SK-N-SH (cell line): ENCODE measurements around the gene KLHL18. TPM values are rescaled to one million over a fixed set of nuclear protein-coding genes. Genes with fewer than 3 reads are reported as not detected.
A peak's percentile ranks its signal among the peaks of the same experiment; 100 is the strongest.

Experiments used
- CTCF ChIA-PET: fragments of 300-600, 350-600 bp; formaldehyde crosslinking; extraction: SDS; loops from one replicate; lab custom pipeline; 2021; lab: Yijun Ruan, JAX
- POLR2A ChIA-PET: fragments of 350-600 bp; sonication (Branson Sonifier 250); formaldehyde crosslinking; extraction: SDS; loops from one replicate; lab custom pipeline; 2020; ENCODE audit warnings: antibody characterized with exemption, inconsistent platforms; lab: Yijun Ruan, JAX
- DNase-seq: peaks from one replicate; pipeline ENCODE4 v3.0.0; 2012
- H2AFZ ChIP-seq: fragments of 200-600 bp; sonication (generic); 2 replicates; pipeline ENCODE4 v1.8.1; 2016; ENCODE audit warnings: antibody characterized with exemption, mild to moderate bottlenecking, low read depth
- H3F3A ChIP-seq: fragments of 200-600 bp; sonication (generic); replicated peaks from 2 replicates; pipeline ENCODE3; 2016; ENCODE audit warnings: antibody characterized with exemption, mild to moderate bottlenecking; ENCODE audit not compliant: insufficient read depth
- H3K27ac ChIP-seq, 2 experiments: fragments of 200-500 bp in 1 of 2; fragments of 200-600 bp in 1 of 2; sonication (Bioruptor generic) in 1 of 2; sonication (generic), shearing (Covaris generic) in 1 of 2; 2 replicates each; pipeline versions ENCODE4 v1.5.1 to v1.6.1; 2014 to 2016; ENCODE audit warnings: low read depth in 2 of 2, inconsistent platforms in 1 of 2, low read length in 1 of 2, mild to moderate bottlenecking in 1 of 2, mixed read lengths in 1 of 2
- H3K27me3 ChIP-seq: fragments of 200-600 bp; sonication (generic), shearing (Covaris generic); 2 replicates; pipeline ENCODE4 v1.6.1; 2016; ENCODE audit warnings: mixed run types; ENCODE audit not compliant: insufficient read depth
- H3K36me3 ChIP-seq, 2 experiments: fragments of 200-500 bp in 1 of 2; fragments of 200-600 bp in 1 of 2; sonication (Bioruptor generic) in 1 of 2; sonication (generic) in 1 of 2; replicated peaks in 1 of 2; 2 replicates each; pipeline versions ENCODE3 to v1.5.1; 2014 to 2016; ENCODE audit warnings: low read length in 1 of 2, mild to moderate bottlenecking in 1 of 2; ENCODE audit not compliant: insufficient read depth in 2 of 2, control insufficient read depth in 1 of 2
- H3K4me1 ChIP-seq, 2 experiments: fragments of 200-500 bp in 1 of 2; fragments of 200-600 bp in 1 of 2; sonication (Bioruptor generic) in 1 of 2; sonication (generic), shearing (Covaris generic) in 1 of 2; 2 replicates each; pipeline versions ENCODE4 v1.5.1 to v1.6.1; 2014 to 2016; ENCODE audit warnings: low read depth in 1 of 2, low read length in 1 of 2, mixed run types in 1 of 2; ENCODE audit not compliant: insufficient read depth in 2 of 2, control insufficient read depth in 1 of 2
- H3K4me2 ChIP-seq: fragments of 200-600 bp; sonication (generic), shearing (Covaris generic); 2 replicates; pipeline ENCODE4 v1.6.1; 2017; ENCODE audit warnings: mixed run types
- H3K4me3 ChIP-seq, 2 experiments: fragments of 200-500 bp in 1 of 2; fragments of 200-600 bp in 1 of 2; sonication (Bioruptor generic) in 1 of 2; sonication (generic), shearing (Covaris generic) in 1 of 2; 2 replicates each; pipeline versions ENCODE4 v1.5.1 to v1.8.1; 2014 to 2016; ENCODE audit warnings: low read depth in 2 of 2, inconsistent platforms in 1 of 2, low read length in 1 of 2, mild to moderate bottlenecking in 1 of 2, mixed read lengths in 1 of 2, moderate library complexity in 1 of 2
- H3K79me2 ChIP-seq: fragments of 200-600 bp; sonication (generic); 2 replicates; pipeline ENCODE4 v1.8.1; 2017; ENCODE audit warnings: mild to moderate bottlenecking; ENCODE audit not compliant: insufficient read depth
- H3K9ac ChIP-seq: fragments of 200-600 bp; sonication (generic); 2 replicates; pipeline ENCODE4 v1.6.1; 2017; ENCODE audit warnings: mixed run types
- H3K9me2 ChIP-seq: fragments of 200-600 bp; sonication (generic); 2 replicates; pipeline ENCODE4 v1.6.1; 2017; ENCODE audit warnings: mixed run types
- H3K9me3 ChIP-seq: fragments of 200-600 bp; sonication (generic); 2 replicates; pipeline ENCODE4 v1.6.1; 2017; ENCODE audit warnings: mixed run types, mild to moderate bottlenecking, moderate library complexity
- H4K20me1 ChIP-seq: fragments of 200-600 bp; sonication (generic); 2 replicates; pipeline ENCODE4 v1.6.1; 2017; ENCODE audit warnings: mild to moderate bottlenecking, mixed run types; ENCODE audit not compliant: insufficient read depth
- CHD2 ChIP-seq: fragments of 150-350 bp; IDR thresholded peaks from 2 replicates; pipeline ENCODE4 v1.6.1; 2018; ENCODE audit warnings: low read length; ENCODE audit not compliant: partially characterized antibody
- CTCF ChIP-seq: fragments of 200-600 bp; sonication (generic); IDR thresholded peaks from 2 replicates; pipeline ENCODE4 v1.6.1; 2017; ENCODE audit warnings: antibody characterized with exemption, mild to moderate bottlenecking, moderate library complexity
- EZH2phosphoT487 ChIP-seq: fragments of 200-600 bp; sonication (generic); IDR thresholded peaks from 2 replicates; pipeline ENCODE4 v1.6.1; 2017; ENCODE audit warnings: low read depth, mixed run types, mild to moderate bottlenecking, antibody characterized with exemption, moderate library complexity, borderline replicate concordance
- FOSL2 ChIP-seq: IDR thresholded peaks from 2 replicates; pipeline ENCODE4 v1.4.0; 2012; ENCODE audit warnings: low read depth, mild to moderate bottlenecking, moderate library complexity, borderline replicate concordance
- FOXJ3 ChIP-seq: sonication (generic); formaldehyde crosslinking; IDR thresholded peaks from 2 replicates; pipeline ENCODE4 v1.5.1; 2020; ENCODE audit warnings: mild to moderate bottlenecking, missing genetic modification reagents
- GABPA ChIP-seq: IDR thresholded peaks from 2 replicates; pipeline ENCODE4 v1.4.0; 2012; ENCODE audit warnings: low read depth, mild to moderate bottlenecking
- GATA2 ChIP-seq: sonication (generic); formaldehyde crosslinking; IDR thresholded peaks from 2 replicates; pipeline ENCODE4 v1.5.0; 2020; ENCODE audit warnings: mild to moderate bottlenecking, missing genetic modification reagents
- IRF3 ChIP-seq: fragments of 150-350 bp; IDR thresholded peaks from 2 replicates; pipeline ENCODE4 v1.6.1; 2016; ENCODE audit warnings: mild to moderate bottlenecking, low read depth, low read length
- POLR2AphosphoS5 ChIP-seq: IDR thresholded peaks from 2 replicates; pipeline ENCODE4 v1.6.1; 2012; ENCODE audit warnings: low read depth, low read length
- RAD21 ChIP-seq: IDR thresholded peaks from 2 replicates; pipeline ENCODE4 v1.6.1; 2012; ENCODE audit warnings: mild to moderate bottlenecking, low read length
- RCOR1 ChIP-seq: fragments of 150-350 bp; IDR thresholded peaks from 2 replicates; pipeline ENCODE4 v1.6.1; 2017; ENCODE audit warnings: antibody characterized with exemption, low read length
- RXRA ChIP-seq: IDR thresholded peaks from 2 replicates; pipeline ENCODE4 v1.4.0; 2012; ENCODE audit warnings: low read depth, mild to moderate bottlenecking, borderline replicate concordance
- SMC3 ChIP-seq: IDR thresholded peaks from 2 replicates; pipeline ENCODE4 v1.6.1; 2012; ENCODE audit warnings: low read depth, low read length, improper control_type of control experiment
- TAF1 ChIP-seq: IDR thresholded peaks from 2 replicates; pipeline ENCODE4 v1.6.1; 2012; ENCODE audit warnings: low read depth, mild to moderate bottlenecking, low read length, moderate library complexity, borderline replicate concordance
- USF2 ChIP-seq: fragments of 150-350 bp; IDR thresholded peaks from 2 replicates; pipeline ENCODE4 v1.6.1; 2017; ENCODE audit warnings: antibody characterized with exemption, low read length, low read depth, borderline replicate concordance
- ZBTB33 ChIP-seq: IDR thresholded peaks from 2 replicates; pipeline ENCODE4 v1.4.0; 2012; ENCODE audit warnings: low read depth, borderline replicate concordance
- WGBS: methylation state at CpG from one replicate; pipeline ENCODE4 v1.1.6; 2017; ENCODE audit warnings: low lambda C conversion rate; 5-methylcytosine and 5-hydroxymethylcytosine counted together
- polyA plus RNA-seq, 3 experiments: library from polyadenylated mRNA; depleted of rRNA; stranded (reverse); fragments of >200 nt; gene quantifications; 2 replicates each; pipeline ENCODE4 v1.2.3, GENCODE V29; 2012

KLHL18 gene
- polyA plus RNA-seq, 1 of the 3 experiments (the other 2 are of a cell fraction) = 55.2 TPM

- CTCF ChIA-PET = no interaction called here
- Histone ChIP-seq H2AFZ (no peak overlapping the region), H3K4me3 (no peak overlapping the region), H3K27ac (no peak overlapping the region), H3F3A (no peaks in the 10 kb centered on the region), H3K4me1 (peaks cover 11 to 18% of the 10 kb centered on the region in 2 experiments; a peak in 2 of 4 replicates), H4K20me1 (peaks cover 75% of the 10 kb centered on the region), H3K9me2 (no peaks in the 10 kb centered on the region), H3K9me3 (no peaks in the 10 kb centered on the region), H3K79me2 (peaks cover 98% of the 10 kb centered on the region), H3K27me3 (no peaks in the 10 kb centered on the region), H3K36me3 (peaks cover 0 to 3% of the 10 kb centered on the region in 2 experiments), H3K9ac (no peak overlapping the region), H3K4me2 (no peak overlapping the region)
- 100% methylated on average over 3 of the region's 3 CpGs for WGBS
- DNase-seq = no peak
- POLR2A ChIA-PET = no interaction called here
- TF ChIP-seq RAD21 (no peak), ZBTB33 (no peak), TAF1 (no peak), FOXJ3 (no peak), IRF3 (no peak)
These were observed 110.2 kb downstream of the KLHL18 start for GRCh38 chr3:47392933-47393332.

- Histone ChIP-seq H3F3A (no peaks in the 10 kb centered on the region), H3K27ac (no peak overlapping the region), H3K9me3 (no peaks in the 10 kb centered on the region), H3K9ac (no peak overlapping the region), H3K4me2 (0 out of 2 replicates have a peak overlapping the region, but pooled peaks have one; percentile 34), H3K27me3 (no peaks in the 10 kb centered on the region), H3K4me3 (no peak overlapping the region), H3K79me2 (peaks cover 95% of the 10 kb centered on the region), H4K20me1 (peaks cover 71% of the 10 kb centered on the region), H3K4me1 (peaks cover 11 to 18% of the 10 kb centered on the region in 2 experiments; a peak in 2 of 4 replicates), H3K36me3 (peaks cover 0 to 3% of the 10 kb centered on the region in 2 experiments), H2AFZ (no peak overlapping the region), H3K9me2 (no peaks in the 10 kb centered on the region)
- CTCF ChIA-PET = interaction anchor here (0.6 to 1.8 kb wide), 6 partner anchors 11 to 124 kb away, joined by 3 to 10 read pairs (median 4); no protein-coding TSS in a partner anchor
- 73% methylated on average over 8 of the region's 8 CpGs for WGBS
- POLR2A ChIA-PET = interaction anchor here (0.9 to 1.2 kb wide), 2 partner anchors 17 to 18 kb away, joined by 3 read pairs; no protein-coding TSS in a partner anchor
- DNase-seq = peak; percentile 41
- TF ChIP-seq FOSL2 (no peak), GABPA (no peak), SMC3 (no peak), RCOR1 (no peak), CTCF (0 out of 2 replicates have a peak, but pooled peaks have one; percentile 11), POLR2AphosphoS5 (no peak), RXRA (no peak), USF2 (no peak), GATA2 (peak; percentile 52), CHD2 (no peak), EZH2phosphoT487 (no peak), TAF1 (no peak), ZBTB33 (no peak)
These were observed 111.6 kb downstream of the KLHL18 start for GRCh38 chr3:47394140-47394870.
